Epithelial cell of proximal tubule (primary cell): ENCODE data around the gene LRRC46. TPM values are rescaled to one million over a fixed set of nuclear protein-coding genes. Genes with fewer than 3 reads are reported as not detected.

Experiments
- DNase-seq: peaks from one replicate; pipeline ENCODE4 v3.0.0-alpha.2; 2011; ENCODE audit warnings: low read depth
- H3K4me3 ChIP-seq: 2 replicates; pipeline ENCODE4 v1.5.1; 2011; ENCODE audit warnings: low read depth, mild to moderate bottlenecking, low read length
- total RNA-seq: library from RNA; depleted of rRNA; stranded (reverse); fragments of >200 nt; gene quantifications from 2 replicates; pipeline ENCODE4 v1.2.3, GENCODE V29; 2015
- TF ChIP-seq, protein P1 (sequence below): conservative IDR thresholded peaks from 2 replicates; pipeline ENCODE4 v1.5.1; 2012; ENCODE audit warnings: low read depth, mild to moderate bottlenecking, low read length

LRRC46 gene
- total RNA-seq, 1 donor from 2014 or later: not detected

- no peak overlapping the region for H3K4me3 ChIP-seq
- TF ChIP-seq, protein P1, sequence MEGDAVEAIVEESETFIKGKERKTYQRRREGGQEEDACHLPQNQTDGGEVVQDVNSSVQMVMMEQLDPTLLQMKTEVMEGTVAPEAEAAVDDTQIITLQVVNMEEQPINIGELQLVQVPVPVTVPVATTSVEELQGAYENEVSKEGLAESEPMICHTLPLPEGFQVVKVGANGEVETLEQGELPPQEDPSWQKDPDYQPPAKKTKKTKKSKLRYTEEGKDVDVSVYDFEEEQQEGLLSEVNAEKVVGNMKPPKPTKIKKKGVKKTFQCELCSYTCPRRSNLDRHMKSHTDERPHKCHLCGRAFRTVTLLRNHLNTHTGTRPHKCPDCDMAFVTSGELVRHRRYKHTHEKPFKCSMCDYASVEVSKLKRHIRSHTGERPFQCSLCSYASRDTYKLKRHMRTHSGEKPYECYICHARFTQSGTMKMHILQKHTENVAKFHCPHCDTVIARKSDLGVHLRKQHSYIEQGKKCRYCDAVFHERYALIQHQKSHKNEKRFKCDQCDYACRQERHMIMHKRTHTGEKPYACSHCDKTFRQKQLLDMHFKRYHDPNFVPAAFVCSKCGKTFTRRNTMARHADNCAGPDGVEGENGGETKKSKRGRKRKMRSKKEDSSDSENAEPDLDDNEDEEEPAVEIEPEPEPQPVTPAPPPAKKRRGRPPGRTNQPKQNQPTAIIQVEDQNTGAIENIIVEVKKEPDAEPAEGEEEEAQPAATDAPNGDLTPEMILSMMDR: no peak
- DNase-seq: no peak
Measured at GRCh38 chr17:47883589-47884426, 52.3 kb downstream of the LRRC46 start.

- DNase-seq: no peak
- TF ChIP-seq, protein P1: no peak
- H3K4me3 ChIP-seq: no peak overlapping the region
Measured at GRCh38 chr17:47884427-47884740, 52.9 kb downstream of the LRRC46 start.

GRCh38 chr17:47884905-47885730 lies 53.6 kb downstream of the LRRC46 start:
- no peak for DNase-seq
- no peak overlapping the region for H3K4me3 ChIP-seq
- TF ChIP-seq, protein P1: no peak

Other genes with a start within 250 kb of the LRRC46 start
- gene KPNB1, start 181.8 kb upstream of the LRRC46 start, total RNA-seq: 392 and 428 TPM in 2 replicates
- 1.3 and 4.2 TPM in 2 replicates for gene TBKBP1, start 137.5 kb upstream of the LRRC46 start, total RNA-seq
- not detected in 2 replicates for gene TBX21, start 98.4 kb upstream of the LRRC46 start, total RNA-seq
- gene OSBPL7, start 9.9 kb upstream of the LRRC46 start, total RNA-seq: 6.9 and 8.4 TPM in 2 replicates
- gene MRPL10, start 129 bp upstream of the LRRC46 start, total RNA-seq: 40.6 and 51.3 TPM in 2 replicates
- 21.2 and 24.5 TPM in 2 replicates for gene SCRN2, start 9.6 kb downstream of the LRRC46 start, total RNA-seq
- gene SP6, start 19.5 kb downstream of the LRRC46 start, total RNA-seq: 1.8 and 2.0 TPM in 2 replicates
- gene SP2, start 64.6 kb downstream of the LRRC46 start, total RNA-seq: 2.1 and 5.4 TPM in 2 replicates
- 39.5 and 47.6 TPM in 2 replicates for gene PNPO, start 109.9 kb downstream of the LRRC46 start, total RNA-seq
- gene PRR15L, start 126.2 kb downstream of the LRRC46 start, total RNA-seq: 3.5 and 3.8 TPM in 2 replicates
- 71.0 and 111 TPM in 2 replicates for gene CDK5RAP3, start 139.4 kb downstream of the LRRC46 start, total RNA-seq
- gene COPZ2, start 206.1 kb downstream of the LRRC46 start, total RNA-seq: 2.6 and 8.0 TPM in 2 replicates
- gene NFE2L1, start 216.7 kb downstream of the LRRC46 start, total RNA-seq: 69.1 and 79.6 TPM in 2 replicates